ENCODE results near the gene PRKCA. TPM values are rescaled to one million over a fixed set of nuclear protein-coding genes. Genes with fewer than 3 reads are reported as not detected.

The PRKCA gene
- total and polyA plus RNA-seq, 9 of the 15 experiments (the other 6 are each of a cell fraction or from before 2014, with no cell fraction given): 3.2 to 33.0 (median 17.8) TPM

GRCh38 chr17:66755944-66756290 is 453.5 kb downstream of the PRKCA start (continued):
- TF ChIP-seq REST (IDR thresholded peaks at IDR 0.05; ENCODE audit: borderline replicate concordance) (no peak), REST (CRISPR knock-in tag; IDR thresholded peaks at IDR 0.05; ENCODE audit: low read depth) (no peak), SNRNP70 (optimal IDR thresholded peaks at IDR 0.05; ENCODE audit: low read depth, low read length) (no peak)

DNA sequence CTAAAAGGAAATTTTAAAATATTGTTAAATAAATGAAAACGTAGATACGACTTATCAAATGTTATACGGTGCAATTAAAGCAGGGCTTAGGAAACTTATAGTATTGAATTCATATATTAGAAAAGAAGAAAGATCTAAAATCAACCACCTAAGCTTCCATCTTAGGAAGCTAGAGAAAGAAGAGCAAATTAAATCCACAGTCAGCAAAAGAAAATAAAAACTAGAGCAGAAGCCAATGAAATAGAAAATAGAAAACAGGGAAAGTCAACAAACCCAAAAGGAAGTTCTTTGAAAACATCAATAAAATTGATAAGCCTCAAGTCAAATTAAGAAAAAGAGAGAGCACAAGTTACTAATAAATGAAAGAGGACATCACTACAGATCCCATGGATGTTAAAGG is 457.9 kb downstream of the PRKCA start:
- ATAC-seq (no peak), DNase-seq (ENCODE audit: extremely low read depth in 1 of 4, low spot score in 3 of 4) (no peak), FAIRE-seq (no peak)
- H3K4me2 ChIP-seq (ENCODE audit: insufficient read depth, low read length): no peak overlapping the region
- BruUV-seq (replicated peaks): no TSS peak
- intact Hi-C loops (cut with micrococcal nuclease) (no loop called here), in situ Hi-C loops (cut with MboI) (no loop called here)
- no peak overlapping the region for H3K27ac ChIP-seq (ENCODE audit: extremely low read depth, low read depth, low read length)
- TF ChIP-seq ZNF316 (IDR thresholded peaks at IDR 0.05) (peak; percentile 71), HOXB6 (CRISPR knock-in tag; IDR thresholded peaks at IDR 0.05; ENCODE audit: borderline replicate concordance) (no peak), C11orf30 (IDR thresholded peaks at IDR 0.05; ENCODE audit: low read depth) (peak; percentile 38; the same call in 1 of the 2 replicates)
- H3K9me1 ChIP-seq (ENCODE audit: control insufficient read depth, insufficient read depth, low read length): no peaks in the 10 kb centered on the region
- no peaks in the 10 kb centered on the region for H3K79me2 ChIP-seq (ENCODE audit: control insufficient read depth, insufficient read depth, low read length)
- no peak overlapping the region for H3K9ac ChIP-seq (ENCODE audit: insufficient read depth in 1 of 2, low read depth in 2 of 2, low read length in 2 of 2)
- no peaks in the 10 kb centered on the region for H3K9me3 ChIP-seq (replicated peaks; ENCODE audit: control insufficient read depth, insufficient read depth, low read depth, low read length)
- CTCF ChIA-PET (ENCODE audit: low intra/inter-chr PET ratio): no interaction called here
- H3K4me1 ChIP-seq (replicated peaks in 1 of 2; ENCODE audit: control insufficient read depth in 2 of 2, insufficient read depth in 2 of 2, low read length in 2 of 2): no peaks in the 10 kb centered on the region
- no peak overlapping the region for H3K4me3 ChIP-seq
- H3K27me3 ChIP-seq (ENCODE audit: control insufficient read depth in 2 of 2, insufficient read depth in 2 of 2, low read length in 2 of 2): no peaks in the 10 kb centered on the region
- POLR2A ChIA-PET: no interaction called here
- no peaks in the 10 kb centered on the region for H4K20me1 ChIP-seq (replicated peaks; ENCODE audit: control insufficient read depth, insufficient read depth, low read length)
- H3K36me3 ChIP-seq (ENCODE audit: control insufficient read depth, insufficient read depth, low read length): no peaks in the 10 kb centered on the region; the same call in 2 of the 3 replicates
- H2AFZ ChIP-seq (ENCODE audit: low read depth, low read length): no peak overlapping the region
- 96% methylated on average over 3 of the region's 3 CpGs for WGBS (ENCODE audit: insufficient coverage, low coverage, missing lambda C conversion rate)

All from K562 (cell line).